Mammary epithelial cell (primary cell): ENCODE results near the gene TRAF1.

ENCODE experiments used
- EZH2 ChIP-seq: IDR thresholded peaks from 2 replicates; pipeline ENCODE4 v1.6.1; 2012; ENCODE audit warnings: low read length, inconsistent platforms, borderline replicate concordance
- TF ChIP-seq, protein P1 (sequence below), 2 donors: IDR thresholded peaks in 1 of 2; conservative IDR thresholded peaks in 1 of 2; 2 replicates each; pipeline ENCODE4 v1.5.1; 2011 to 2012; ENCODE audit warnings: inconsistent platforms in 2 of 2, low read length in 2 of 2, mild to moderate bottlenecking in 2 of 2, control low read depth in 1 of 2, low read depth in 1 of 2; ENCODE audit not compliant: insufficient read depth in 1 of 2; ENCODE audit errors: extremely low read depth in 1 of 2

DNA sequence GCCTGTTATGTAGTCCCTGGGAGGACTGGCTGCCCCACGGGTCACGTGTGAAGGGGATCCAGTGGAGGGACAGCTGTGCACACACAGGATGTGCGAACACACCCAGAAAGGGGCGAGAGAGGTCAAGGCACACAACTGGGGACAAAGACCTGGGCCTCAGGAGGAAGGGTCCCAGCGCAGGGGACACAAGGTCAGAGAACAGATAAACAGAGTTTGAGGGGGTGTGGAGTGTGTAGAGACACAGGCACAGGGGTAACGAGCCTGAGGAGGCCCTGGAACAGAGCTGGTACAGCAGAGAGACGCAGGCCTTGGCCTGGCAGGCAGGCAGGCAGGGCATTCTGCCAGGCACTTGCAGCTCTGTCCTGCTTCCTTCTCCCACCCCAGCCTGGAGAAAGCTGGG, 69.1 kb downstream of the TRAF1 start:
- TF ChIP-seq, protein P1, sequence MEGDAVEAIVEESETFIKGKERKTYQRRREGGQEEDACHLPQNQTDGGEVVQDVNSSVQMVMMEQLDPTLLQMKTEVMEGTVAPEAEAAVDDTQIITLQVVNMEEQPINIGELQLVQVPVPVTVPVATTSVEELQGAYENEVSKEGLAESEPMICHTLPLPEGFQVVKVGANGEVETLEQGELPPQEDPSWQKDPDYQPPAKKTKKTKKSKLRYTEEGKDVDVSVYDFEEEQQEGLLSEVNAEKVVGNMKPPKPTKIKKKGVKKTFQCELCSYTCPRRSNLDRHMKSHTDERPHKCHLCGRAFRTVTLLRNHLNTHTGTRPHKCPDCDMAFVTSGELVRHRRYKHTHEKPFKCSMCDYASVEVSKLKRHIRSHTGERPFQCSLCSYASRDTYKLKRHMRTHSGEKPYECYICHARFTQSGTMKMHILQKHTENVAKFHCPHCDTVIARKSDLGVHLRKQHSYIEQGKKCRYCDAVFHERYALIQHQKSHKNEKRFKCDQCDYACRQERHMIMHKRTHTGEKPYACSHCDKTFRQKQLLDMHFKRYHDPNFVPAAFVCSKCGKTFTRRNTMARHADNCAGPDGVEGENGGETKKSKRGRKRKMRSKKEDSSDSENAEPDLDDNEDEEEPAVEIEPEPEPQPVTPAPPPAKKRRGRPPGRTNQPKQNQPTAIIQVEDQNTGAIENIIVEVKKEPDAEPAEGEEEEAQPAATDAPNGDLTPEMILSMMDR (conservative IDR thresholded peaks at IDR 0.05 in 1 of 2, IDR thresholded peaks at IDR 0.05 in 1 of 2; ENCODE audit: extremely low read depth in 1 of 2, insufficient read depth in 1 of 2, low read depth in 1 of 2, low read length in 2 of 2), result no peak
- TF ChIP-seq EZH2, result no peak
